HG03060 (cell line): ENCODE measurements around the gene USP22.

Source experiments
- ATAC-seq: cut with Tn5 transposase; IDR thresholded peaks from one replicate; pipeline ENCODE4 v1.9.1; 2021; ENCODE audit warnings: low read depth, moderate number of reproducible peaks; ENCODE audit not compliant: unreplicated experiment

The USP22 gene

GRCh38 chr17:21053056-21053455 is 10.2 kb upstream of the USP22 start:
- peak; percentile 81 for ATAC-seq

- ATAC-seq = no peak
These were observed 6.6 kb upstream of the USP22 start for GRCh38 chr17:21049457-21049856.

DNA sequence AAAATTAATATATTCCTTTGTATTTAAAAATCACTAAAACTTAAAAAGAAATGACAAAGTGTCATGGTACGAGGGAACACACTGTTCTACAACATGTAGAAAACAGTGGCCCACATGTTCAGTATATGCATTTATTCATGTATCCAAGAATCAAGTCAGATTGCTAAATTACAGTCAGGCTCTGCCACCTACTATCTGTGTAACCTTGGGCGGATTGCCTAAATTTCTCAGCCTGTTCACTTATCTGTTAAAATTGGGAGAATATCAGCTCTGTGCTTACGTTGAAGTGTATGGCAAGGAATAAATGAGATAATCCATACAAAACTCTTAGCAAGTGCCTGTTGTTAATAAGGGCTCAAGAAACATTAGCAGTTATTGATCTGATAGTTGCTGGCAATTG is 3.4 kb upstream of the USP22 start:
- no peak for ATAC-seq

GRCh38 chr17:21044971-21045370 is 2.2 kb upstream of the USP22 start:
- ATAC-seq = no peak

GRCh38 chr17:21043296-21044232 is 753 bp upstream of the USP22 start:
- peak; percentile 64 for ATAC-seq

GRCh38 chr17:21041741-21042457 is 912 bp downstream of the USP22 start:
- no peak for ATAC-seq

GRCh38 chr17:21039839-21040575 is 2.8 kb downstream of the USP22 start:
- no peak for ATAC-seq

DNA sequence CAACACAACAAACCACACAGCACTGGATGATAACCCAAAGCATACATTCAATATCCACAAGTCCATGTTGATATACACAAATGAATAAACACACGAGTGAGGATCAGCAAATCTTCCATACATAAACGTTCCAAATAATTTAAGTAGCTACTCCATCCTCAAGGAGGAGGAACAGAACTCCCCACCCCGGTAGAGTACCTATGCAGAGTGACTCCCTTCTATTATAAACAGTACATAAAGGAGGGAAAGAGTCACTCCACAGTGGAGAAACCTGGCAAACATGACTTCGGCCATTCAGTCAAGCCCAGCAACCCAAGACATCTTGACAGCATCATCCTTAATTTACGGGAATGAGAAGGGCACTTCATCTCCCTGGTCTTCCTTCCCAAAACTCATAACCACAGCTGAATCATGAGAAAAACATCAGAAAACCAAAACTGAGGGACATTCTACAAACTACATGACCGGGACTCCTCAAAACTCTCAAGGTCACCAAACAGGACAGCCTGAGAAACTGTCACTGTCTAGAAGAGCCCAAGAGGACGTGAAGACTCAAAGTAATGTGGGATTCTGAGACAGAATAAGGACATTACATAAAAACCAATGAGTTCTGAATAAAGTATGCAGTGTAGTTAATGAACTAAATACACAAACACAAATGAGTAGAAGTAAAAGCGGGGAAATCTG is 5.6 kb downstream of the USP22 start:
- ATAC-seq = no peak

DNA sequence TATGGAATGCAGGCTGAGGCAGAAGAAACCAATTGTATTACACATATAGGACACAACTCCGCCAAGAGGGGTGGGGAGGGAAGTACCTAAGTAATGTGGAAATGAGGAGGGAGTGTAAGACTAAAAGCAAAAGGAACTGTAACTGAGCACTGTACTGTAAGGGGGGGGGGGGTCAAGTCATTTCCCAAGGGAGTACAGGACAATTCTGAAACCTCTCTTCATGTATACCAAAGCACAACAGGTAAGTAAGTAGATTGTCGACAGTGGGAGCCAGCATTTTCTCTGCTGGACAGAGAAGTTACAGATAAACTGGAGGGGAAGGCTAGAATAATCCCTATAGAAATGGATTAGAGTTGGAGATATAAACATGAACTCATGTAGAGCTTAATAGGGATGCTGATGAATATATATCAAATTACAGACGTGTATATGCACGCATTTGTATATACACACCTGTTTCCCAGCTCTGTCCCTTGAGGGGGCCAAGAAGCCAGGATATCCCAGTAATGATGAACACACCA is 6.4 kb downstream of the USP22 start:
- ATAC-seq = no peak

GRCh38 chr17:21035406-21035805 is 7.4 kb downstream of the USP22 start:
- ATAC-seq = no peak

DNA sequence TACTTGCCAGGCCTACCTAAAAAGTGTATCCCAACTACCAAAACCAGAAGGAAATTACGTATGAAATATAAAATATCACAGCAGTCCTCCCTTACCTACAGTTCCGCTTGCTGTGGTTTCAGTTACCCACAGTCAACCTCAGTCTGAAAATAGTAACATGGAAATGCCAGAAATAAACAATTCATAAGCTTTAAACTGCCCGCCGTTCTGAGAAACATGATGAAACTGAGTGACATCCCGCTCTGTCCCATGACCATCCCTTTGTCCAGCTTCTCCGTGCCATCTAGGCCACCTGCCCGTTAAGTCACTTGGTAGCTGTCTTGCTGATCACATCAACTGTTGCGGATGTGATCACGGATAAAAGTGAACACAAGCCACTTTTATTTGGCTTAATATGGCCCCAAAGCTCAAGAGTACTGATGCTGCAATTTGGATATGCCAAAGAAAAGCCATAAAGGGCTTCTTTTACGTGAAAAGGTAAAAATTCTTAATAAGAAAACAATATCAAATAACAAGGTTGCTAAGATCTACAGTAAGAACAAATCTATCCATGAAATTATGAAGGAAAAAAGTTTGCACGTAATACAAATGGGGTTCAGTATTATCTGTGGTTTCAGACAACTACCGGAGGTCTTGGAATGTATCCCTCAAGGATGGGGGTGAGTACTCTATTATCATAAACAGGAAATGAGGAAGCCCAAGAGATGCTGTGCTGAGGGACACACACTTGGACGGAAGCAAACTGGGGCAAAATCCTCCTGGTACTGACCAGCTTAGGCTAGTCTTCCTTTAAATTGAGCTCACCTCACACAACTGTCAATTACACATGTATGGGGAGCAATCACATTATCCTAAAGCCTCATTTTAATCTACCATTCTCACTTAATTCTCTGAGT is 8.2 kb downstream of the USP22 start:
- ATAC-seq = peak; percentile 50

DNA sequence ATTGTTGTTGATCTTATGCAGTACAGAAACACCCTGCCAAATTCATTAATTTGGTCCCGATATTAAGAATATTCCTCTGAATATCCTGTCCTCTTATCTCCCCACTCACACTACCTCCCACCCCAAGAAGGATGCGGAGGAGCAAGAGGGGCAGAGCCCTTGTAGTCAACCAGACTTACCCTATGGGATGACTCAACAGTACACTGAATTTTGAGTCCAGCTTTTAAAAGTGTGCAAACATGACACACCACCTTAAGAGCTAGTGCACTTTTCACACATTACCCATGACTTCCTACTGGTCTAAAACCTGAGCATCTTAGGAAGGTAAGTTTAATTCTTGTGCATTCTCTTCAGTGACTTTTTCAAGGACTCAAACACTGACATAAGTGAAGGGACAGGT is 9.5 kb downstream of the USP22 start:
- no peak for ATAC-seq

GRCh38 chr17:21031756-21032396 is 10.9 kb downstream of the USP22 start:
- no peak for ATAC-seq

DNA sequence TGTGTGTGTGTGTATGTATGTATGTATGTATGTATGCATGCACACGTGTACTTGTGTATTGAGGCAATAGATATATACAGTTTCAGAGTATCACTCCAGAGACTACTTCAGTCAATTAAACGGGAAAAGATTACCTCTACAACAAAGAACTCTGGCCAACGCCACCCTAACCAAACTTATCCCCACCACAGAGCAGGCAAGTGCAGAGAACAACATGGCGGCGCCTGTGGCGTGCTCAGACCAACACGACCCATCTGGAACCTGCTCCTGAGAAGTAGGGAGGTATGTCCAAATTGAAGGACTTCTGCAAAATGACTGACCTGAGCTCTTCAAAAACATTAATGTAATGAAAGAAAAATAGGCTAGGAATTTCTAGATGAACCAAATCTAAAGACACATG is 12.4 kb downstream of the USP22 start:
- ATAC-seq = no peak

DNA sequence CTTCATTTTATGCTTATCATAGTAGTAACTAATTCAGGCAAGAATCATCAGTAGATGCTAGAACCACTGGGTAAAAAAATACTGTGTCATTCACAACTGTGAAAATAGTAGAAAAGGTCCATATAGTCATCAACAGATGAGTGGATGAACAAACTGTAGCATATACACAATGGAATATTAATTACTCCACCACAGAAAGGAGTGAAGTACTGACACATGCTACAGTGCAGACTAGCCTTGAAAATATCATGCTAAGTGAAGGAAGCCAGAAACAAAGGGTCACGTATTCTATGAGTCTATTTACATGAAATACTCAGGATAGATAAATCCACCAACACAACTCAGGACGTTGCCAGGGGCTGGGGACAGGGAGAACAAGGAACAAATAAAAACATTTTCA is 13.3 kb downstream of the USP22 start:
- ATAC-seq = no peak

- ATAC-seq = no peak
These were observed 13.8 kb downstream of the USP22 start for GRCh38 chr17:21029036-21029435.

DNA sequence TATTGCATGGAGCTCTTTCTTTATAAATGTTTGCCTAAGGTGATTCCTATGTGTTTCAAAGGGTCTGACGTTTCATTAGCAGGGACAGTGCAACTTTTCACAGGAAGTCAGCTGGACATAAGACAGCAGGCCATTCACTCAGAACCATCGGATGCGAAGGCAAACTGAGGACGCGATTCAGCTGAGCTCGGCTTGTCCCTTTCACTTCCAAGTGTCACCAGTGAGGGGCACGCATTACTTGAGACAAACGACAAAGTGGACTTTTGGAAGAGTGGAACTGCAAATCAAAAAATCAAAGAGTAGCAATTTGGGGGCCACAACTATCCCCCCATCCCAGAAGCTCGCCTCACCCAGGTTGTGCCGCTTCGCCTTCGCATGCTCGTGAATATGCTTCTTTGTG is 14.6 kb downstream of the USP22 start:
- no peak for ATAC-seq

DNA sequence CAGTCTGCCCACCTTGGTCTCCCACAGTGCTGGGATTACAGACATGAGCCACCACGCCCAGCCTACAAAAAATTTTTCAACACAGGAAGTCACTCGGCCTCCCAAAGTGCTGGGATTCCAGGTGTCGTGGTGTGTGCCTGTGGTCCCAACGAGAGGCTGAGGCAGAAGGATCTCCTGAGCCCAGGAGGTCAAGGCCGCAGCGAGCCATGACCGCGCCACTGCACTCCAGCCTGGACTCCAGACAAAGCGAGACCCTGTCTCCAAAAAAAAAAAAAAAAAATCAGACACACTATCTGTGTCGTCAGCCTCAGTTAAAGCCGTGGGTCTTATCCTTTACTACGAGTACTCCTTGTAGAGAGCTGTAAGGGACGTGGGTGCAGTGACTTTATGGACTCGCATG is 15.8 kb downstream of the USP22 start:
- no peak for ATAC-seq

DNA sequence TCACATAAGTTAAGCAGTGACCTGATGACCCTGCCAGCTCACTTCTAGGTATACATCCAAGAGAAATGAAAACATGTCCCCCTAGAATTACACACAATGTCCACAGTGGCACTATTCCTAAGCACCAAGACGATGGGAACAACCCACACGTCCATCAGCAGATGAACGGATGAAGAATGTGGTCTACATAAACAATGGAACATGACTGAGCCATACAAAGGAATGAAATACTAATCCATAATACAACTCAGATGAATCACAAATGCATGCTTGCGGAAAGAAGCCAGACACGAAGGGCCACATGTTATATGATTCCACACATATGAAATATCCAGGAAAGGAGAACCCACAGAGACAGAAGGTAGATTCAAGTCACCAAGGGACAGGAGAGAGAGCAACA is 17.4 kb downstream of the USP22 start:
- no peak for ATAC-seq
